Endodermal cell (in vitro differentiated cells): ENCODE data around the gene GATA1. TPM values are rescaled to one million over a fixed set of nuclear protein-coding genes. Genes with fewer than 3 reads are reported as not detected.

Experiments used
- DNase-seq: peaks from one replicate; pipeline ENCODE4 v3.0.0-alpha.2; 2017
- H3K27ac ChIP-seq: 2 replicates; pipeline ENCODE4 v1.5.1; 2013; ENCODE audit warnings: mild to moderate bottlenecking, low read depth, low read length, moderate library complexity
- H3K27me3 ChIP-seq: 2 replicates; pipeline ENCODE4 v1.6.1; 2013; ENCODE audit warnings: mild to moderate bottlenecking, low read length, moderate library complexity; ENCODE audit not compliant: insufficient read depth, control insufficient read depth, poor library complexity, severe bottlenecking
- H3K36me3 ChIP-seq: 2 replicates; pipeline ENCODE4 v1.7.0; 2013; ENCODE audit warnings: mild to moderate bottlenecking, low read length, moderate library complexity; ENCODE audit not compliant: control insufficient read depth, insufficient read depth
- H3K4me1 ChIP-seq: one replicate; pipeline ENCODE4 v1.7.0; 2013; ENCODE audit warnings: low read length; ENCODE audit not compliant: control insufficient read depth, insufficient read depth
- H3K4me3 ChIP-seq: 2 replicates; pipeline ENCODE4 v1.5.1; 2013; ENCODE audit warnings: mild to moderate bottlenecking, low read length, moderate library complexity
- H3K9ac ChIP-seq: 2 replicates; pipeline ENCODE4 v1.6.1; 2013; ENCODE audit warnings: mild to moderate bottlenecking, low read length, moderate library complexity; ENCODE audit not compliant: poor library complexity, severe bottlenecking; ENCODE audit errors: extremely low read depth
- H3K9me3 ChIP-seq: 2 replicates; pipeline ENCODE4 v1.6.1; 2013; ENCODE audit warnings: mild to moderate bottlenecking, low read length, moderate library complexity; ENCODE audit not compliant: control insufficient read depth
- H3K27ac Mint-ChIP-seq: 2 replicates; pipeline ENCODE4 v1.8.0; 2020; ENCODE audit warnings: mixed read lengths
- H3K27me3 Mint-ChIP-seq: 2 replicates; pipeline ENCODE4 v1.8.0; 2021; ENCODE audit warnings: mild to moderate bottlenecking, mixed read lengths; ENCODE audit not compliant: insufficient read depth
- H3K36me3 Mint-ChIP-seq: 2 replicates; pipeline ENCODE4 v1.8.0; 2020; ENCODE audit warnings: low read depth, mixed read lengths
- H3K4me1 Mint-ChIP-seq: 2 replicates; pipeline ENCODE4 v1.8.0; 2020; ENCODE audit warnings: mixed read lengths
- H3K4me3 Mint-ChIP-seq: 2 replicates; pipeline ENCODE4 v1.8.0; 2020; ENCODE audit warnings: mild to moderate bottlenecking, moderate library complexity, mixed read lengths
- H3K9me3 Mint-ChIP-seq: 2 replicates; pipeline ENCODE4 v1.8.0; 2020; ENCODE audit warnings: mild to moderate bottlenecking, mixed read lengths
- CTCF ChIP-seq: fragments of 200-600 bp; sonication (generic); conservative IDR thresholded peaks from 2 replicates; pipeline ENCODE4 v1.5.0; 2021; ENCODE audit warnings: antibody characterized with exemption, mild to moderate bottlenecking
- WGBS, 2 experiments: methylation state at CpG; one replicate each; pipeline versions ENCODE4 v1.1.5 to v1.1.7; 2013; ENCODE audit warnings: missing lambda C conversion rate in 2 of 2, mixed read lengths in 1 of 2; ENCODE audit not compliant: insufficient coverage in 1 of 2, insufficient read length in 1 of 2; 5-methylcytosine and 5-hydroxymethylcytosine counted together
- total RNA-seq, 2 donors: library from RNA; stranded (reverse); fragmentation: NEBNext Ultra II Directional in 1 of 2; extraction: Animal tissue kit (Norgen Biotek cat#: 25700) in 1 of 2; gene quantifications; 2 replicates in 1 of 2; 3 replicates in 1 of 2; pipeline ENCODE4 v1.2.1, GENCODE V29; 2021

GATA1 gene
- total RNA-seq, 2 donors from 2014 or later, result not detected

- Mint-ChIP-seq H3K9me3 (peaks cover 60% of the 10 kb centered on the region), H3K36me3 (no peaks in the 10 kb centered on the region), H3K27me3 (no peaks in the 10 kb centered on the region), H3K4me1 (no peaks in the 10 kb centered on the region), H3K4me3 (no peak overlapping the region), H3K27ac (no peak overlapping the region)
- Histone ChIP-seq H3K27me3 (no peaks in the 10 kb centered on the region), H3K4me3 (no peak overlapping the region), H3K9me3 (no peaks in the 10 kb centered on the region), H3K4me1 (no peaks in the 10 kb centered on the region), H3K36me3 (no peaks in the 10 kb centered on the region), H3K9ac (no peak overlapping the region), H3K27ac (no peak overlapping the region)
- 90 to 92% methylated on average over 5 to 7 of the region's 7 CpGs for WGBS, 2 experiments
- no peak for DNase-seq
- no peak for TF ChIP-seq CTCF
Measured at GRCh38 chrX:48752498-48752897, 33.9 kb upstream of the GATA1 start.

GRCh38 chrX:48753708-48754228 lies 32.6 kb upstream of the GATA1 start:
- no peak overlapping the region for H3K27ac Mint-ChIP-seq
- 91 to 100% methylated on average over 4 to 8 of the region's 8 CpGs for WGBS, 2 experiments
- H3K4me3 ChIP-seq, result no peak overlapping the region
- DNase-seq, result no peak
- no peak overlapping the region for H3K9ac ChIP-seq
- no peaks in the 10 kb centered on the region for H3K4me1 Mint-ChIP-seq
- H3K36me3 ChIP-seq, result no peaks in the 10 kb centered on the region
- H3K9me3 Mint-ChIP-seq, result peaks cover 60% of the 10 kb centered on the region
- no peaks in the 10 kb centered on the region for H3K9me3 ChIP-seq
- H3K27me3 ChIP-seq, result no peaks in the 10 kb centered on the region
- H3K27ac ChIP-seq, result no peak overlapping the region
- no peaks in the 10 kb centered on the region for H3K36me3 Mint-ChIP-seq
- no peaks in the 10 kb centered on the region for H3K27me3 Mint-ChIP-seq
- no peak overlapping the region for H3K4me3 Mint-ChIP-seq
- no peaks in the 10 kb centered on the region for H3K4me1 ChIP-seq
- no peak for TF ChIP-seq CTCF

- DNase-seq, result no peak
- Mint-ChIP-seq H3K4me3 (no peak overlapping the region), H3K4me1 (no peaks in the 10 kb centered on the region), H3K27ac (no peak overlapping the region), H3K36me3 (no peaks in the 10 kb centered on the region), H3K9me3 (peaks cover 61% of the 10 kb centered on the region), H3K27me3 (no peaks in the 10 kb centered on the region)
- H3K27me3 ChIP-seq, result no peaks in the 10 kb centered on the region
- no peaks in the 10 kb centered on the region for H3K9me3 ChIP-seq
- no peak overlapping the region for H3K27ac ChIP-seq
- H3K4me1 ChIP-seq, result no peaks in the 10 kb centered on the region
- H3K4me3 ChIP-seq, result no peak overlapping the region
- TF ChIP-seq CTCF, result no peak
- 84 to 87% methylated on average over 6 to 8 of the region's 8 CpGs for WGBS, 2 experiments
- no peaks in the 10 kb centered on the region for H3K36me3 ChIP-seq
- no peak overlapping the region for H3K9ac ChIP-seq
Measured at GRCh38 chrX:48754238-48754637, 32.2 kb upstream of the GATA1 start.
